Uterus (tissue), 2 donors: Measurements from ENCODE around the gene IL20RB.

Source experiments
- POLR2A ChIP-seq, 2 donors: fragments of 450-650 bp; IDR thresholded peaks; one replicate each; pipeline ENCODE4 v1.6.1; 2016; ENCODE audit warnings: antibody characterized with exemption in 2 of 2, mild to moderate bottlenecking in 1 of 2, moderate library complexity in 1 of 2
- TF ChIP-seq, protein P1 (sequence below), 4 experiments: fragments of 200-600 bp in 2 of 4; fragments of 450-650 bp in 2 of 4; sonication (generic) in 2 of 4; IDR thresholded peaks; one replicate each; pipeline ENCODE4 v1.5.1; 2016 to 2019; ENCODE audit warnings: antibody characterized with exemption in 4 of 4, mild to moderate bottlenecking in 2 of 4, moderate library complexity in 1 of 4

DNA sequence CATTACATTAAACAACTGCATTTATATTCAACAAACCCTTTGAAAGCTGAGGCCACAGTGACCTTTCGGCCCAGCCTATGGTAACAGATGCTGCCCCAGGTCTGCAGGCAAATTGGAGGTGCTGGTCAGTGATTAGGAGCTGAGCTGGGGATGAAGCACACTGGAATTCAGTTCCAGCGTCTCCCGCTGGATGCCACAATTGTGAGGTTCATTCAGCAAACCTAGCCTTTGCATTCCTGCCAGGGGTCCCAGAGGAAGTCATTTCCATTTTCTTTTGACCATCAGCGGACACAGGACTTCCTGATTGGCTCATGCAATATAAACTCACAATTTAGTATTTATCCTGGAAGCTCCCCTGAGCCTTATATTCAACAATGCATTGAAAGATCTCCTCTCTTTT, 89.5 kb downstream of the IL20RB start:
- TF ChIP-seq POLR2A (IDR thresholded peaks at IDR 0.05): no peak
- TF ChIP-seq, protein P1, sequence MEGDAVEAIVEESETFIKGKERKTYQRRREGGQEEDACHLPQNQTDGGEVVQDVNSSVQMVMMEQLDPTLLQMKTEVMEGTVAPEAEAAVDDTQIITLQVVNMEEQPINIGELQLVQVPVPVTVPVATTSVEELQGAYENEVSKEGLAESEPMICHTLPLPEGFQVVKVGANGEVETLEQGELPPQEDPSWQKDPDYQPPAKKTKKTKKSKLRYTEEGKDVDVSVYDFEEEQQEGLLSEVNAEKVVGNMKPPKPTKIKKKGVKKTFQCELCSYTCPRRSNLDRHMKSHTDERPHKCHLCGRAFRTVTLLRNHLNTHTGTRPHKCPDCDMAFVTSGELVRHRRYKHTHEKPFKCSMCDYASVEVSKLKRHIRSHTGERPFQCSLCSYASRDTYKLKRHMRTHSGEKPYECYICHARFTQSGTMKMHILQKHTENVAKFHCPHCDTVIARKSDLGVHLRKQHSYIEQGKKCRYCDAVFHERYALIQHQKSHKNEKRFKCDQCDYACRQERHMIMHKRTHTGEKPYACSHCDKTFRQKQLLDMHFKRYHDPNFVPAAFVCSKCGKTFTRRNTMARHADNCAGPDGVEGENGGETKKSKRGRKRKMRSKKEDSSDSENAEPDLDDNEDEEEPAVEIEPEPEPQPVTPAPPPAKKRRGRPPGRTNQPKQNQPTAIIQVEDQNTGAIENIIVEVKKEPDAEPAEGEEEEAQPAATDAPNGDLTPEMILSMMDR (IDR thresholded peaks at IDR 0.05): no peak
